Nucleus accumbens (tissue), 56 donors: Measurements from ENCODE around the gene SCYGR6.

ENCODE experiments used
- DNase-seq, 56 donors: peaks; one replicate each; lab custom pipeline; 2025; lab: John Stamatoyannopoulos, UW

The SCYGR6 gene

GRCh38 chr2:227716501-227716900, 8.1 kb downstream of the SCYGR6 start:
- no peak for DNase-seq

DNA sequence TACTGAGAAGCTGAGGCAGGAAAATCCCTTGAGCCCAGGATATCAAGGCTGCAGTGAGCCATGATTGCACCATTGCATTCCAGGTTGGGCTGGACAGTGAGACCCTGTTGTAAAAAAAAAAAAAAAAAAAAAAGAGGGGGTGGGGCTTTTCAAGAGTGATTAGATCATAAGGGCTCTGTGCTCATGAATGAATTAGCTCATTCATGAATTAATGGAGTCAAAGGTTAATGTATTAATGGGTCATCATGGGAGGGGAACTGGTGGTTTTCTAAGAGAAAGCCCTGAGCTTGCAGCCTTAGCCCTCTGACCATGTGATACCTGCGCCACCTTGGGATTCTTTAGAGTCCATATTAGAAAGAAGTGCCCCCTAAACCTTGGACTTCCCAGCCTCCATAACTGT, 11.3 kb downstream of the SCYGR6 start:
- DNase-seq, result no peak

DNA sequence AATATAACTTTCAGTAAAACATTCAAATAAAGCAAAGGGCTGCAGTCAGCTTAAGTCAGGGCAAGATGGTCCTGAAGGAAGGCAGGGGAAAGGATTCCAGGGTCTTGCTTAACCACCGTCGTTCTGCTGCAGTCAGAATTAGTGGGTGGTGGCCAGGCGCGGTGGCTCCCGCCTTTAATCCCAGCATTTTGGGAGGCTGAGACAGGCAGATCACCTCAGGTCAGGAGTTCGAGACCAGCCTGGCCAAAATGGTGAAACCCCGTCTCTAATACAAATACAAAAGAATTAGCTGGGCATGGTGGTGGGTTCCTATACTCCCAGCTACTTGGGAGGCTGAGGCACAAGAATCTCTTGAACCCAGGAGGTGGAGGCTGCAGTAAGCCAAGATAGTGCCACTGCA, 13.6 kb downstream of the SCYGR6 start:
- no peak for DNase-seq

GRCh38 chr2:227707390-227707789, 17.2 kb downstream of the SCYGR6 start:
- no peak for DNase-seq

DNA sequence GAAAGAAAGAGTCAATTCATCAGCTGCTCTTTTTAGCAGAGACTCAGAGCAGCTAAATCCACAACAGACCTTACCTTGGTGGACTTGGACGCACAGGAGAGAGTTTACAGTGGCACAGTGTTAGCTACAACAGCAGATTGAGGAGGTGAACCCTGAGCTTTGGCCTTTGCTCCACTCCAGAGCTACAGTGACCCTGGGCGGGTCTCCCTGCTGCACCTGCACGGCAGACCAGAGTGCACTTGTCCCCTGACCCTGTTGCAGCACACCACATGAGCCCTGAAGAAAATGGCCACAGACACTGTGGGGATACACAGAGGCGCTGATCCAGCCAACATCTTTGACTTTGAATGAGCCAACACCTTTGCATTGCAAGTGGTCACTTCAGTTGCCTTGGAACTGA, 17.7 kb downstream of the SCYGR6 start:
- DNase-seq, result no peak

DNA sequence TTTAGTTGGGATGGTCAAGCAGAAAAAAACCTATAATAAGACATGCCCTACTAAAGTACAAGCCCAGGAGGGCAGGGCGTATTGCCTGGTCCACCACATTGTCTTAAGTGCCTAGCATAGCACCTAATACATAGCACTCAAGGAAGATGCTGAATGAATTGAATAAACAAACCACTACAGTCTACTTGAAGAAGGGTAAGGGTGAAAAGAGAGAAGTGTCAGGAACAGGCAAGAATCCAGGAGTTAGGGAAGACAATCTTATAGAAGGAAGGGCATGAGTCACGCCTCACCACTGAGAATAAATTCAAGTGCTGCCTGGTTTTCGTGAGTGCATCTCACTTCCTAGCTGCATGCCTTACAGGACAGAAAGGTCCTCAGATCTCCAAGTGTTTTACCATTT, 20.6 kb downstream of the SCYGR6 start:
- DNase-seq, result no peak

GRCh38 chr2:227703280-227703732, 21.3 kb downstream of the SCYGR6 start:
- DNase-seq, result no peak

DNA sequence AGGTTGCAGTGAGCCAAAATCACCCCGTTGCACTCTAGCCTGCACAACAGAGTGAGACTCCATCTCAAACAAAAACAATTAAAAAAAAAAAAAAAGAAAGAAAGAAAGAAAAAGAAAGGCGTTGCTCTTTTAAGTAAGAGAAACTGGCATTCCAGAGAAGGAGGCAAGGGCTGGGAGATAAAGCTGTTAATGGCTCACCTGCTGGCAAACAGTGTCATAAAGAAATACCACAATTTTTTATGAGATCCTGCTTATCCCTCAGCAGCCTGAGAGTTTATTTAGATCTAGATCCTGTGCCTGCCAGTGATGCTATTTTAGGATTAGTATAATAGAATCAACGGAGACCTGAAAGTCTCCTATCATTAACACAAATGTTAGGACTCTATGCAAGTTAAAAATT, 23.0 kb downstream of the SCYGR6 start:
- DNase-seq, result no peak

DNA sequence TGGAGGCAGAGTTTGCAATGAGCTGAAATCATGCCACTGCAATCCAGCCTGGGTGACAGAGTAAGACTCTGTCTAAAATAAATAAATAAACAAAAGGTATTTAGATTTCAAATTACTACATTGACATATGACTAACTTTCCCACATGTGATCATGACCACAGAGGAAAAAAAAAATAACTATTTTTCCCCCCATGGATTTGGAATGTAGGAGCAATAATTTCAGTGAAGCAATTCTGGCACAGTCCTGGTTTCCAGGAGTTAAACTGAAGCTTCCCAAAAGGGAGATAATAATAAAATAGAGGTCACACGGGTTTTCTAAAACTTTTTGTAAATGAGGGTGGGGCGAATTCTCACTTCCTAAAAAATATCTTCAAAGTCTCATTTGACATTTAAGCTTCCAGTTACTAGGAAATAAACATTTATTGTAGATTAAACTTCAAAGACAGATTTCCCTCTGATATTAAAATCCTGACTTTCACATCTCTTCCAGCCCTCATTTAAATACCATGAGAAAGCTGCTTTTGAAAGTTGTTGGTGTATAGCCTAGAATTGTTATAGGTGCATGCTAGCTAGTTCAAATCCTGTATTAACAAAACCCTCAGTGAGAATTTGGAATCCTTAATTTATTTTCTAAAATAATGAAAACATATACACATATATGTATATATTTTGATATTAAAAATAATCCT, 27.4 kb downstream of the SCYGR6 start:
- DNase-seq, result no peak

GRCh38 chr2:227687189-227687588, 37.4 kb downstream of the SCYGR6 start:
- DNase-seq, result no peak

DNA sequence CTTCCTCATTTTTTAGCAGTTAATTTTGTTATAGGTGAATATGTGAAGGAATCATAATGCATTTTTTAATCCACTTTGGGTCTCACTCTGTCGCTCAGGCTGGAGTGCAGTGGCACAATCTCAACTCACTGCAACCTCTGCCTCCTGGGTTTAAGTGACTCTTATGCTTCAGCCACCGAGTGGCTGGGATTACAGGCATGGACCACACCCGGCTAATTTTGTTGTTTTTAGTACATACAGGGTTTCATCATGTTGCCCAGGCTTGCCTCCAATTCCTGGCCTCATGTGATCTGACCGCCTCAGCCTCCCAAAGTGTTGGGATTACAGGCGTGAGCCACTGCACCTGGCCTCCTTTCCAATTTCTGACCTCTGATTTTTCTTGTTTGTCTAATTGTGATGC, 40.3 kb downstream of the SCYGR6 start:
- no peak for DNase-seq

DNA sequence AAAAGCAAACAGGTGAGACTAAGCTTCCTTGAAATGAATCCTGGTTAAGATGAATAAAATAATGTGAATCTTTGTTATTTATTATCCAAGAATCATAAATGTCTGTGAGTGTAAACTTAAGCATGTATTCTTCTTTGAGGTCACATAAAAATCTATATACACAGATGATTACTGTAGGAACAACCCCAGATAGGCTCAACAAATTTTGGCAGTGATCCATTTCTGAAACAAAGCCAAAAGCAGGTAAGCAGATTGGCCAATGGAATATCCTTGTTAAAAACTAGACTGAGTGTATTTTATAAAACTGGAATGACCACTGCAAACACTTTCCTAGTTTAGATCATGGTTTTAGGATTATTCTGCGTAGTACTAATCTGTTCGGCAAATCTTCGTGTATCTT, 46.6 kb downstream of the SCYGR6 start:
- DNase-seq, result no peak

DNA sequence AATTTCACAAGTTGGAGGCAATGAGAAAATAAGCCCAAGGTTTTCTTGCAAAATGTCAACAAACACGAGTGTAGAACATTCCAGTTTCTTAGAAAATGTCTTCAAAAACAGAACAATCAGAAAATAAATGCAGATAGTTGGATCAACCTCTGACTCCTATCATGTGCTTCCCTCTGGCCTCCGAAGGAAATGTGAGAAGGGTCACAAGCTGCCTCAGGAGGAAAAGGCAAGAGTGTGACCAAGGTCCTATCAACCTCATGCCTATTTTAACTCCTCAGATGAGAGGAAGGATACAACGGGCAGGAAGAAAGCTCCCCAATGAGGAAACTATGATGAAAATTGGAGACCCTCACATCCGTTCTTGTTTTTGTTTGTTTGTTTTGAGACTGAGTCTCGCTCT, 50.1 kb downstream of the SCYGR6 start:
- DNase-seq, result no peak
